NOMO-1 treated with DMSO at 0.1 percent for 48 hours (cell line): Measurements from ENCODE around the gene MRPL36.

ENCODE experiments used
- DNase-seq: peaks from one replicate; lab custom pipeline; 2025; ENCODE audit not compliant: unreplicated experiment; lab: John Stamatoyannopoulos, UW

The MRPL36 gene

DNA sequence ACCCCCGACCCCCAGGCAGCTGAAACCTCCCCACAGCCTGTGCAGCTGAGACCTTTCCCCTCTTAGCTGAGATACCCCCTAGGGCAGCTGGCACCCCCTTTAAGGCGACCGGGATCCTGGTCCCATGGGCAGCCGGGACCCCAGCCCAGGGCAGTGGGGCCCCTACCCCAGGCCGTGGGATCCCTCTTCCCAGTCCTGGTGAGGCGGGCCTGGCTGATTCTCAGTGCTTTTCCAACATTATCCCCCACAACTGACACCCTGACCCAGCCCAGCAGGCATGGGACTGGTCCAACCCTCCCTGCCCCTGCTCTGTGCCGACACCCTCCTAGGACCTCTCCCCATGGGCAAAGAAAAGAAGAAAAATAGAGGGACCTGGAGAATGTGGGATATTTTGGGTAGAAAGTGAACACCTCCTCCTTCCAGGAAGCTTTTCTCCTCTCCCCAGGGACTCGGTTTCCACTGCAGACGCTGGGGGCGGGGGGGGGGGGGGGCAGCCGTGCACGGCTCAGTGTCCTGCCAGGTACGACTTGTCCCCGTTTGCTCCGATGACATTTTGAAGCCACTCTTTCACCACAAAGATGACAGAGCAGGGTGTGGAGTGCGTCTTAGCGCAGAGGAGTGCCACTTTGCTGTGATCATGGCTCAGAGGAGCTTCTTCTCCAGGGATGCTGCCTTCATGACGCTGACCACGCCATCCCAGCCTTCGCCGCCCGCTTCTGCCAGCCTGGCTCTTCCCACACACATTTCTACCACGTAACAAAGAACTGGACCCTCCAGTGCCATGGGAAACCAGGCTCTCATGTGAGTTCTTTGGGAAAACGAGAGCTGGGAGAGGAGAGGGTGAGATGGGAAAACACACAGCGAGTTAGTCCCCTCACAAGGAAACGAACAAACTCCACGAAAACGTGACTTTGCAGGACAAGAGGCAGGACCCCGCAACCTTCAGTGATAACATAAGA lies 47.5 kb downstream of the MRPL36 start:
- no peak for DNase-seq

DNA sequence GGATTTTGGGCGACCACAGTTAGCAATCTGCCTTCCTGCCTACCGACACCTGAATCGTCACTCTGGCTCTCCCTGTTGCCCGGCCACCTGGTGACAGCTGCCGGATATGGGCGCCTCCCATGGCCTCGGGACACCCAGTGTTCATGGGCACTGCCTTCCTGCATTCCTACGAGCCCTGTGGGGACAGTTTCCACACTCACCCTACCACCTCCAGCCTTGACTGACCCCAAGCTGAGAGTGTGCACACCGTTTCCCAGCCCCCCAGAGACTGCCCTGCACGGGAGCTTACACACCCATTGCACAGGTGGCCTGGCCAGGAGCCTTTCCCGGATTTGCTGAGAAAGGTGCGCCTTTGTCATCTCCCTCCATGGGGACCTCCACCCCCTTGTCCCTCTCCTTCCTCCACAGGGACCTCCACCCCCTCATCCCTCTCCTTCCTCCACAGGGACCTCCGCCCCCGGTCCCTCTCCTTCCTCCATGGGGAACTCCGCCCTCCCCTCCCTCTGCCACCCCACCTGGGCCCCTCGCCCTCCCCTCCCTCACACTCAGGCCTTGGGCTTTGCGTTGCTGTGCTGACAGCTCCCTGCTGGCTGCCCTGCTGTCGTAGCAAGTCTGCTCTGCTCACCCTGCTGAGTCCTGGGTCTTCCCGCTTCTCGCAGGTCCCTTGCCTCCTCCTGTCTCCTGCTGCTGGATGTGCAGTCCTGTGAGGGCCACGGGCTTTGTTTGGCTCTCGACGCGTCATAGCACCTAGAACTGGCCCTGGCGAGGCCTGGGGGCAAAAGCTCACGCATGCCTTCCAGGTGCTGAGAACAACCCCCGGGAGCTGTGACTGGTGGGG lies 48.4 kb downstream of the MRPL36 start:
- no peak for DNase-seq

DNA sequence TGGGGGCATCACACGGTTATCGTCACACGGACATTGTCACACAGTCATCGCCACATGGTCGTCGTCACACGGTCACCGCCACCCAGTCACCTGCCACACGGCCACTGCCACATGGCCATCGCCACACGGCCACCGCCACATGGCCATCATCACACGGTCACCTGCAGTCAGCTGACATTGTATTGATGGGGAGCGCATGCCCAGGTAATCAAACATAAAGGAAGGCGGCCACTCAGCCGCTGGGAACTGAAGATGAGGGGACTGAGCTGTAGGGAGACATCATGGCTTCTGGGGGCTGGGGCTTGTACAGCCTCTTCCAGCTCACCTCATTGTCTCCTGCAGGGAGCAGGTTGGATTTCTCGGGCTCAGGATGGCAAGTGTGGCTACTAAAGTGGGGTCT lies 49.2 kb downstream of the MRPL36 start:
- DNase-seq = no peak

DNA sequence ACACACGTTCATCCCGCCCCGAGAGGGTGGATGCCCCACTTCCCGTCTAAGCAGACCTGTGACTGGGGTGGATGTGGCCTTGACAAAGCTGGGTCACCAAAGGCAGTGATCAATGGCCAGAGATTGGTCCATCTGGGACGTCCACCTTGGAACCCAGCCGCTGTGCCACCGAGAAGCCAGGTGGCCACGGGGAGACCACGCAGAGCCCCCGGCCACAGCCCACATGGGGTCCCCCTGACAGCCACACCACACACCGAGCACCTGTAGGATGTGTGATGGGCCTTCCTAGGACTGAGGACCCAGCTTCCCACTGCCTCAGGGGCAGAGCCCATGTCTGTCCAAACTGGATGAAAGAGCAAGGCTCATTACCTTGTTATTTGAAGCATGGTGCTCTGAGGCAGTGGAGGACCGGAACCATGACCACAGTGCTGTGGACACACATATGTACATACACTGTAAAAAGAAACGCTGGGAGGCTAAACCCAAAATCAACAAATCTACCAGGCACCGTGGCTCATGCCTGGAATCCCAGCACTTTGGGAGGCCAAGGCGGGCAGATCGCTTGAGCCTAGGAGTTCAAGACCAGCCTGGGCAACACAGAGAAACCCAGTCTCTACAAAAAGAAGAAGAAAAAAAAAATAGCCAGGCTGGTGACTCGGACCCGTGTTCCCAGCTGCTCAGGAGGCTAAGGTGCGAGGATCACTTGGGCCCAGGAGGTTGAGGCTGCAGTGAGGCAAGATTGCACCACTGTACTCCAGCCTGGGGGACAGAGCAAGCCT lies 50.1 kb downstream of the MRPL36 start:
- no peak for DNase-seq

DNA sequence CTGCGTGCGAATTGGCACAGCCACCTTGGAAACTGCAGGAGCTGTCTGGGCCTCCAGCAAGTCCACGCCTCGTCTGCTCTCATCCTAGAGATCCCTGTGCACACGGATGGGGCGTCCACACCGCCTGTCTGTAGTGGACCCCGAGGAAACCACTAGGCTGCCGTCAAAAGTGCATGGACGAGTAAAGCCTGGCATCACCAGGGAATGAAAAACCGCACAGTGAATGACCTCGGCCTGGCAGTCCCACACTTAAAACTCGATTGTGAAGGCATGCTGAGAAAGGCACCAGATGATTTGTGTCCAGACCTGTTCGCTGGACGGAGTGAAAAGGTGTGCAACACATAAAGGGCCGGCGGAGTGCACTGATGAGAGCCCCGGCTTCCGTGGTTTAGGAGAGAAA lies 50.8 kb downstream of the MRPL36 start:
- no peak for DNase-seq
